ENCODE data around the gene TMEM233. TPM values are rescaled to one million over a fixed set of nuclear protein-coding genes. Genes with fewer than 3 reads are reported as not detected.

TMEM233 gene
- total RNA-seq, 1 donor from 2014 or later = 0.96 TPM

DNA sequence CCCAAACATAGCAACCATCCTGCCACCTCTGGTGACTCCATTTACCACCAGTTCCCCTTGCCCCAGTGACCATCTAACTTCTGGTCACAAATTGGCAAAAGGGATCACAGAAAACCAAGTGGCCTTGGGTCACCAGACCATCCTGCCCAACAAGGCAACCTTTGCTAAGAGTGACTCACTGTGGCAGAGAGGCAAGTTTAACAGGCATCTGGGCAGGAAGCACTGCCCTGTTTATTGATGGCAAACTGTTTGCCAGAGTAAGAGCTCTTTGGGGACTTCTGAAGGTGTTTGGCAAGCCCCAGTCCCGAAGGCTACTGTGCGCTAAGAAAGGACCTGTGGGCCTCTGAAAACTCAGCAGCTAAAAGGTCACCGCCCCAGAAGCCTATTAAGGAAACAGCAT, 28.2 kb upstream of the TMEM233 start:
- no peaks in the 10 kb centered on the region for H3K27me3 ChIP-seq
- H3K36me3 ChIP-seq = no peaks in the 10 kb centered on the region
- H3K9me3 ChIP-seq = no peaks in the 10 kb centered on the region
- DNase-seq = no peak
- H3K27ac ChIP-seq = no peak overlapping the region
- TF ChIP-seq, protein P1, sequence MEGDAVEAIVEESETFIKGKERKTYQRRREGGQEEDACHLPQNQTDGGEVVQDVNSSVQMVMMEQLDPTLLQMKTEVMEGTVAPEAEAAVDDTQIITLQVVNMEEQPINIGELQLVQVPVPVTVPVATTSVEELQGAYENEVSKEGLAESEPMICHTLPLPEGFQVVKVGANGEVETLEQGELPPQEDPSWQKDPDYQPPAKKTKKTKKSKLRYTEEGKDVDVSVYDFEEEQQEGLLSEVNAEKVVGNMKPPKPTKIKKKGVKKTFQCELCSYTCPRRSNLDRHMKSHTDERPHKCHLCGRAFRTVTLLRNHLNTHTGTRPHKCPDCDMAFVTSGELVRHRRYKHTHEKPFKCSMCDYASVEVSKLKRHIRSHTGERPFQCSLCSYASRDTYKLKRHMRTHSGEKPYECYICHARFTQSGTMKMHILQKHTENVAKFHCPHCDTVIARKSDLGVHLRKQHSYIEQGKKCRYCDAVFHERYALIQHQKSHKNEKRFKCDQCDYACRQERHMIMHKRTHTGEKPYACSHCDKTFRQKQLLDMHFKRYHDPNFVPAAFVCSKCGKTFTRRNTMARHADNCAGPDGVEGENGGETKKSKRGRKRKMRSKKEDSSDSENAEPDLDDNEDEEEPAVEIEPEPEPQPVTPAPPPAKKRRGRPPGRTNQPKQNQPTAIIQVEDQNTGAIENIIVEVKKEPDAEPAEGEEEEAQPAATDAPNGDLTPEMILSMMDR (IDR thresholded peaks at IDR 0.05) = no peak
- ATAC-seq = no peak
- no peaks in the 10 kb centered on the region for H3K4me1 ChIP-seq
- intact Hi-C loops (cut with DNase I) = no loop called here
- H3K4me3 ChIP-seq = no peak overlapping the region

DNA sequence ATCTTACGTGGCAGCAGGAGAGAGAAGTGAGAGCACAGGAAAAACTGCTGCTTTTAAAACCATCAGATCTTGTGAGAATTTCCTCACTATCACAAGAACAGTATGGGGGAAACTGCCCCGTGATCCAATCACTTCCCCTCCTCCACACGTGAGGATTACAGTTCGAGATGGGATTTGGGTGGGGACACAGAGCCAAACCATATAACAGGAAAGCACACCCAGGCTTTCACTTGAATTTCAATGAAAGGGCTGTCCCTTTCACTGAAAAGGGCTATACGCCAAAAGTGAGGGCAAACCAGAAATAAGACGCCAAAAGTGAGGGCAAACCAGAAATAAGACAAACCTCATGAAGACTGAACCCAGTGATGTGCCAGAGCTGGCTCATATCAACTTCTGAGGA, 22.8 kb upstream of the TMEM233 start:
- TF ChIP-seq, protein P1 (IDR thresholded peaks at IDR 0.05) = no peak
- Histone ChIP-seq H3K9me3 (no peaks in the 10 kb centered on the region), H3K4me1 (peaks cover 6% of the 10 kb centered on the region), H3K27ac (no peak overlapping the region), H3K27me3 (no peaks in the 10 kb centered on the region), H3K36me3 (no peaks in the 10 kb centered on the region), H3K4me3 (no peak overlapping the region)
- intact Hi-C loops (cut with DNase I) = no loop called here
- ATAC-seq = no peak
- no peak for DNase-seq

DNA sequence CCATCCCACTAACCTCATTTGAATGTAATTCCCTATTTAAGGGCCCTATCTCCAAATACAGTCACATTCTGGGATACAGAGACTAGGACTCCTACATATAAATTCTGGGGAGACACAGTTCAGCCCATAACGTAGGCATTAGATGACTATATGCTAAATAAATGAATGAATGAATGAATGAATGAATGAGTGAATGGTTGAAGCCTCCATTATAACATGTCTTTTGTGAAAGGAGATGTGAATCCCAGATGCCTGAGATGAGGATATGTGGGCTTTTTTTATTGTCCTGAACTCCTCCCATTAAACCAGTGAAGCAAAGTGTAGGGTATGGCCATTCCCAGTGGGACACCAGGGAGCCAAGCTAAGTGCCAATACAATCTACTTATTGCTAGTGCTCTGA, 20.5 kb upstream of the TMEM233 start:
- H3K27me3 ChIP-seq = no peaks in the 10 kb centered on the region
- TF ChIP-seq, protein P1 (IDR thresholded peaks at IDR 0.05) = no peak
- no peak overlapping the region for H3K27ac ChIP-seq
- DNase-seq (no peak), ATAC-seq (no peak)
- no peaks in the 10 kb centered on the region for H3K36me3 ChIP-seq
- intact Hi-C loops (cut with DNase I) = no loop called here
- peaks cover 6% of the 10 kb centered on the region for H3K4me1 ChIP-seq
- no peaks in the 10 kb centered on the region for H3K9me3 ChIP-seq
- no peak overlapping the region for H3K4me3 ChIP-seq

DNA sequence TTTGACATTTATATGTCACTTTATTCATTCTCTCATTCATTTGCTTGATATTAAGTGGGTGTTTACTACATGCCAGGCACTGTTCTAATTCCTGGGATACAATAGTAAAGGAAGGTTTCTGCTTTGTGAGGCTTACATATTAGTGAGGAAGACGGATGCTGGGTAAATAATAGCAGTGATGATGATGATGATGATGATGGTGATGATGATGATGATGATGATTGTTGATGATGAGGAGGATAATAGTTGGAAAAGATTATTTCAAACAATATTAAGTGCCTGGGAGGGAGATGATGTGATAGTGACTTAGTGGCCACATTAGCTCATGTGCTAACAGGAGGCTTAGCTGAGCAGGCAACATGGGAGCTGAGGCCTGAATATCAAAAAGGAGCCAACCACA, 19.3 kb upstream of the TMEM233 start:
- no peaks in the 10 kb centered on the region for H3K27me3 ChIP-seq
- H3K36me3 ChIP-seq = no peaks in the 10 kb centered on the region
- no peak overlapping the region for H3K27ac ChIP-seq
- H3K4me3 ChIP-seq = no peak overlapping the region
- peaks cover 6% of the 10 kb centered on the region for H3K4me1 ChIP-seq
- TF ChIP-seq, protein P1 (IDR thresholded peaks at IDR 0.05) = no peak
- ATAC-seq (no peak), DNase-seq (no peak)
- intact Hi-C loops (cut with DNase I) = no loop called here
- H3K9me3 ChIP-seq = no peaks in the 10 kb centered on the region

DNA sequence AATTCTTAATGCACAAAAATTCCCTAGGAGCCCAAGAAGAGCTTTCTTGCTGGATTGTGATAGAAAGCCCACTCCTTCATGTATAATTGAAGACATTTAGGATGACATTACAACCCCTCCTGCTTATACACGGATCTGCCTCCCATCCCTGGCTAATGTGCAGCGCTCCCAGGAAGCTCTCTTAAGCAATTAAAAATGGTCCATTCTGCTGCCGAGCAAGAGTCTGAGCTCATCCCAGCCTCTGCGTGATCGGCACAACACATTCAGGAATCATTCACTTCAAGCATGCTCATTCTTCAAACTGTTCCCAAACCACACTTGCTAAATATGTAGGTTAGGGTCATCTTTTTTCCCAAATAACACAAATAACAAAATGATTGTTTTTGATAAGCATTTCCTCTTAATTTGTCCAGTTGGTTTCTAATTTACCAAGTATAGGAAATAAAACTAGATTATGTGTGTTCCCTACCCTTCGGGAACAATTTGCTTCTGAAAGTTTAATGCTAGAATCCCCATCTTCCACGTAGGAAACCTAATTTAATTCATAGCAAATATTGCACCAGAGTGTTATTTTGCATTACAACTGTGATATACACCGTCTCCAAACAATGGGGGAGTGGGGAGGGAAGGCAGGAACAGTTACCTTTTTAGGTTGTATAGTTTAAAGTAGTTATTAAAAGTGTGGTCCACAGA, 17.3 kb upstream of the TMEM233 start:
- no peaks in the 10 kb centered on the region for H3K36me3 ChIP-seq
- intact Hi-C loops (cut with DNase I) = no loop called here
- TF ChIP-seq, protein P1 (IDR thresholded peaks at IDR 0.05) = no peak
- no peaks in the 10 kb centered on the region for H3K27me3 ChIP-seq
- no peak overlapping the region for H3K4me3 ChIP-seq
- H3K4me1 ChIP-seq = peaks cover 6% of the 10 kb centered on the region
- DNase-seq (no peak), ATAC-seq (no peak)
- H3K9me3 ChIP-seq = no peaks in the 10 kb centered on the region
- no peak overlapping the region for H3K27ac ChIP-seq

DNA sequence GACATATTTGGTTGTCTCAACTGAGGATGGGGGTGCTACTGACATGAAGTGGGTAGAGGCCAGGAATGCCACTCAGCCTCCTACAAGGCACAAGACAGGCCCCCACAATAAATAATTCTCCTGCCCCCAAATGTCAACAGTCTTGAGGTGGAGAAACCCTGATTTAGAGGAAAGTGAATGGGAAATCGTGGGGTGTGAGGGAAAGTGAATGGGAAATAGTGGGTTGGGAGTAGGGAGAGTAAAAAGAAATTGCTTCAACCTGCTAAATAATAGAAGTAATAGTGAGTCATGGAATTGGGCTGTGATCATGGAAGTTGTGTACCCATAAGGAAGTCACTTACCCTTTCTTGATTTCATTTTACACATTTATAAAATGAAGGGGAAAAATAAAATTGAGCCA, 16.7 kb upstream of the TMEM233 start:
- Histone ChIP-seq H3K4me1 (peaks cover 6% of the 10 kb centered on the region), H3K4me3 (no peak overlapping the region), H3K9me3 (no peaks in the 10 kb centered on the region), H3K36me3 (no peaks in the 10 kb centered on the region), H3K27me3 (no peaks in the 10 kb centered on the region), H3K27ac (no peak overlapping the region)
- no peak for DNase-seq
- intact Hi-C loops (cut with DNase I) = no loop called here
- ATAC-seq = no peak
- TF ChIP-seq, protein P1 (IDR thresholded peaks at IDR 0.05) = no peak

Measured in upper lobe of right lung (tissue), 1 donor.